HEK293 (cell line): ENCODE data around the gene LRRC26.

Experiments
- CTCF ChIA-PET: fragments of 350-600 bp; formaldehyde crosslinking; extraction: SDS; loops from one replicate; lab custom pipeline; 2021; ENCODE audit warnings: antibody characterized with exemption; lab: Yijun Ruan, JAX
- POLR2A ChIA-PET: fragments of 300-600 bp; formaldehyde crosslinking; extraction: SDS; loops from one replicate; lab custom pipeline; 2020; ENCODE audit warnings: antibody characterized with exemption, inconsistent platforms; lab: Yijun Ruan, JAX
- H3K27ac ChIP-seq: fragments of 200-500 bp; sonication (Bioruptor generic); 2 replicates; pipeline ENCODE4 v1.5.1; 2014; ENCODE audit warnings: low read depth, low read length, control low read depth, inconsistent platforms; ENCODE audit errors: extremely low read depth
- H3K36me3 ChIP-seq, 2 experiments: fragments of 200-500 bp in 1 of 2; sonication (Bioruptor generic) in 1 of 2; 1 replicate in 1 of 2; 2 replicates in 1 of 2; pipeline ENCODE4 v1.5.1; 2014 to 2017; ENCODE audit warnings: inconsistent platforms in 2 of 2, low read length in 2 of 2; ENCODE audit not compliant: control insufficient read depth in 2 of 2, insufficient read depth in 1 of 2
- H3K4me1 ChIP-seq: fragments of 200-500 bp; sonication (Bioruptor generic); 2 replicates; pipeline ENCODE4 v1.5.1; 2014; ENCODE audit warnings: mild to moderate bottlenecking, low read length, inconsistent platforms; ENCODE audit not compliant: control insufficient read depth, insufficient read depth
- H3K4me3 ChIP-seq: 2 replicates; pipeline ENCODE4 v1.5.1; 2011; ENCODE audit warnings: low read depth, mild to moderate bottlenecking, control low read depth, low read length, moderate library complexity
- H3K9me3 ChIP-seq: fragments of 200-500 bp; sonication (Bioruptor generic); 2 replicates; pipeline ENCODE4 v1.5.1; 2014; ENCODE audit warnings: low read depth, low read length, inconsistent platforms; ENCODE audit not compliant: control insufficient read depth, insufficient read depth
- CTCF ChIP-seq: fragments of 450-650 bp; formaldehyde crosslinking; IDR thresholded peaks from 2 replicates; pipeline ENCODE4 v1.5.1; 2016; ENCODE audit warnings: missing biosample characterization, missing genetic modification characterization
- GLIS2 ChIP-seq: fragments of 450-650 bp; formaldehyde crosslinking; IDR thresholded peaks from 2 replicates; pipeline ENCODE4 v1.5.1; 2016; ENCODE audit warnings: missing biosample characterization, missing genetic modification characterization
- HOXD13 ChIP-seq: sonication (generic); formaldehyde crosslinking; IDR thresholded peaks from 2 replicates; pipeline ENCODE4 v1.8.0; 2022; ENCODE audit warnings: missing genetic modification reagents, borderline replicate concordance
- SCRT1 ChIP-seq: fragments of 450-650 bp; formaldehyde crosslinking; IDR thresholded peaks from 2 replicates; pipeline ENCODE4 v1.5.1; 2016; ENCODE audit warnings: missing biosample characterization, missing genetic modification characterization, borderline replicate concordance
- SCRT2 ChIP-seq: fragments of 450-650 bp; formaldehyde crosslinking; IDR thresholded peaks from 2 replicates; pipeline ENCODE4 v1.5.1; 2016; ENCODE audit warnings: missing biosample characterization, missing genetic modification characterization
- ZBTB17 ChIP-seq: fragments of 450-650 bp; formaldehyde crosslinking; IDR thresholded peaks from 2 replicates; pipeline ENCODE4 v1.5.1; 2016; ENCODE audit warnings: missing biosample characterization, missing genetic modification characterization
- ZNF10 ChIP-seq: fragments of 450-650 bp; formaldehyde crosslinking; IDR thresholded peaks from 2 replicates; pipeline ENCODE4 v1.5.1; 2017; ENCODE audit warnings: missing biosample characterization, missing genetic modification characterization
- ZNF19 ChIP-seq: fragments of 450-650 bp; formaldehyde crosslinking; IDR thresholded peaks from 2 replicates; pipeline ENCODE4; 2016; ENCODE audit warnings: missing biosample characterization, missing genetic modification characterization, low read depth
- ZNF248 ChIP-seq: fragments of 450-650 bp; formaldehyde crosslinking; IDR thresholded peaks from 2 replicates; pipeline ENCODE4 v1.5.1; 2017; ENCODE audit warnings: missing biosample characterization, missing genetic modification characterization
- ZNF341 ChIP-seq: fragments of 450-650 bp; formaldehyde crosslinking; IDR thresholded peaks from 2 replicates; pipeline ENCODE4; 2016; ENCODE audit warnings: low read depth, missing biosample characterization, missing genetic modification characterization
- ZNF354C ChIP-seq: fragments of 450-650 bp; formaldehyde crosslinking; IDR thresholded peaks from 2 replicates; pipeline ENCODE4 v1.5.1; 2016; ENCODE audit warnings: missing biosample characterization, missing genetic modification characterization, low read depth, borderline replicate concordance
- ZNF488 ChIP-seq: fragments of 450-650 bp; formaldehyde crosslinking; IDR thresholded peaks from 2 replicates; pipeline ENCODE4 v1.5.1; 2016; ENCODE audit warnings: missing biosample characterization, missing genetic modification characterization
- ZNF600 ChIP-seq: fragments of 450-650 bp; formaldehyde crosslinking; IDR thresholded peaks from 2 replicates; pipeline ENCODE4 v1.5.1; 2016; ENCODE audit warnings: missing biosample characterization, missing genetic modification characterization
- ZNF701 ChIP-seq: fragments of 450-650 bp; formaldehyde crosslinking; IDR thresholded peaks from 2 replicates; pipeline ENCODE4 v1.5.1; 2016; ENCODE audit warnings: missing biosample characterization, missing genetic modification characterization
- ZNF791 ChIP-seq: fragments of 450-650 bp; formaldehyde crosslinking; IDR thresholded peaks from 2 replicates; pipeline ENCODE4 v1.5.1; 2016; ENCODE audit warnings: missing biosample characterization, missing genetic modification characterization
- ZSCAN30 ChIP-seq: fragments of 450-650 bp; IDR thresholded peaks from 2 replicates; pipeline ENCODE4 v1.5.1; 2018; ENCODE audit warnings: missing biosample characterization, mild to moderate bottlenecking, missing genetic modification characterization, moderate library complexity
- TF ChIP-seq, protein P1 (sequence below): fragments of 450-650 bp; formaldehyde crosslinking; IDR thresholded peaks from 2 replicates; pipeline ENCODE4 v1.5.1; 2016; ENCODE audit warnings: missing biosample characterization, missing genetic modification characterization
- TF ChIP-seq, protein P2 (sequence below): fragments of 450-650 bp; formaldehyde crosslinking; IDR thresholded peaks from 2 replicates; pipeline ENCODE4 v1.5.1; 2016; ENCODE audit warnings: missing biosample characterization, missing genetic modification characterization

The LRRC26 gene

DNA sequence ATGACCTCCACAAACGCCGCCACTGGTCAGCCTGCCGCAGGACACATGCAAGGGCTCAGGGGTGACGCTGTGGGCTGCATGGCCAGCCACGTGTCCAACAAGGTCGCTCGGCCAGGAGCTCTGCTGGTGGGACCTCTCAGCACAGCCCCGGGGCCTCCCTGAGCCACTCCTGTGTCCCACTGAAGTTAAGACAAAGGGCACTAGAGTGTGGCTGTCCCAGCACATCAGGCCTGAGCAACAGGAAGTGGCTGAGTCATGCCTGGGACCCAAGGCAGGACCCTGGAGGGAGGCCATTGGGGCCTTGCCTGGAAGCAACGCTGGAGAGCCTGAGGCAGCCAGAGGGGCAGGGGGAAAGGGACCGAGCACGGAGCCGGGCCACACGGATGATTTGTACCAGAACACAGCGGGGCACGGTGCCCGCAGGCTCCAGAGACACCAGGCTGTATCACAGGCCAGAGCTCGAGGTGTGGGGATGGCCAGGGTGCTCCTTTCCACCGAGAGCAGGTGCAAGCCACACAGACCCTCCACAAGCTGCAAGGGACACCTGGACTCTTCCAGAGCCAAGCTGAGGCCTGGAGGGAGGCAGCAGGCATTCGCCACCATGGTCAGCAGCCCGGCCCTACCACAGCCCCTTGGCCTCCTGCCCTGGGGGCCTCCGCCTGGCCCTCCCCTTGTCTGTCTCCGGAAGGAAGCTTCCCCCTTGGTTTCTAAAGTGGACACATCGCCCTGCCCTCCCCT lies 8.5 kb upstream of the LRRC26 start:
- ChIA-PET CTCF (interaction anchor here (0.6 to 3.1 kb wide), 3 partner anchors 51 to 390 kb away, joined by 3 to 12 read pairs (median 6); no protein-coding TSS in a partner anchor), POLR2A (interaction anchor here (0.7 to 2.0 kb wide), 4 partner anchors 9 to 62 kb away, joined by 3 to 10 read pairs (median 5); partner anchors contain the start of genes LRRC26 and TUBB4B)
- H3K4me1 ChIP-seq, result no peaks in the 10 kb centered on the region
- peaks cover 0 to 59% of the 10 kb centered on the region in 2 experiments; a peak in 2 of 3 replicates for H3K36me3 ChIP-seq
- TF ChIP-seq, protein P1, sequence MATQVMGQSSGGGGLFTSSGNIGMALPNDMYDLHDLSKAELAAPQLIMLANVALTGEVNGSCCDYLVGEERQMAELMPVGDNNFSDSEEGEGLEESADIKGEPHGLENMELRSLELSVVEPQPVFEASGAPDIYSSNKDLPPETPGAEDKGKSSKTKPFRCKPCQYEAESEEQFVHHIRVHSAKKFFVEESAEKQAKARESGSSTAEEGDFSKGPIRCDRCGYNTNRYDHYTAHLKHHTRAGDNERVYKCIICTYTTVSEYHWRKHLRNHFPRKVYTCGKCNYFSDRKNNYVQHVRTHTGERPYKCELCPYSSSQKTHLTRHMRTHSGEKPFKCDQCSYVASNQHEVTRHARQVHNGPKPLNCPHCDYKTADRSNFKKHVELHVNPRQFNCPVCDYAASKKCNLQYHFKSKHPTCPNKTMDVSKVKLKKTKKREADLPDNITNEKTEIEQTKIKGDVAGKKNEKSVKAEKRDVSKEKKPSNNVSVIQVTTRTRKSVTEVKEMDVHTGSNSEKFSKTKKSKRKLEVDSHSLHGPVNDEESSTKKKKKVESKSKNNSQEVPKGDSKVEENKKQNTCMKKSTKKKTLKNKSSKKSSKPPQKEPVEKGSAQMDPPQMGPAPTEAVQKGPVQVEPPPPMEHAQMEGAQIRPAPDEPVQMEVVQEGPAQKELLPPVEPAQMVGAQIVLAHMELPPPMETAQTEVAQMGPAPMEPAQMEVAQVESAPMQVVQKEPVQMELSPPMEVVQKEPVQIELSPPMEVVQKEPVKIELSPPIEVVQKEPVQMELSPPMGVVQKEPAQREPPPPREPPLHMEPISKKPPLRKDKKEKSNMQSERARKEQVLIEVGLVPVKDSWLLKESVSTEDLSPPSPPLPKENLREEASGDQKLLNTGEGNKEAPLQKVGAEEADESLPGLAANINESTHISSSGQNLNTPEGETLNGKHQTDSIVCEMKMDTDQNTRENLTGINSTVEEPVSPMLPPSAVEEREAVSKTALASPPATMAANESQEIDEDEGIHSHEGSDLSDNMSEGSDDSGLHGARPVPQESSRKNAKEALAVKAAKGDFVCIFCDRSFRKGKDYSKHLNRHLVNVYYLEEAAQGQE (tag by site-specific recombination), result peak; percentile 51; the same call in 1 of the 2 replicates
- TF ChIP-seq ZNF791 (tag by site-specific recombination) (no peak), ZNF488 (tag by site-specific recombination) (no peak), ZNF341 (tag by site-specific recombination) (no peak), ZNF19 (tag by site-specific recombination) (no peak), SCRT2 (tag by site-specific recombination) (peak; percentile 61), ZNF248 (tag by site-specific recombination) (no peak), GLIS2 (tag by site-specific recombination) (peak; percentile 49; the same call in 1 of the 2 replicates), HOXD13 (CRISPR knock-in tag) (no peak), ZNF701 (tag by site-specific recombination) (no peak), ZNF354C (tag by site-specific recombination) (no peak), ZSCAN30 (tag by site-specific recombination) (no peak)
- TF ChIP-seq, all 188 proteins: peak for 3
- Histone ChIP-seq H3K4me3 (no peak overlapping the region), H3K9me3 (no peaks in the 10 kb centered on the region), H3K27ac (no peak overlapping the region)

DNA sequence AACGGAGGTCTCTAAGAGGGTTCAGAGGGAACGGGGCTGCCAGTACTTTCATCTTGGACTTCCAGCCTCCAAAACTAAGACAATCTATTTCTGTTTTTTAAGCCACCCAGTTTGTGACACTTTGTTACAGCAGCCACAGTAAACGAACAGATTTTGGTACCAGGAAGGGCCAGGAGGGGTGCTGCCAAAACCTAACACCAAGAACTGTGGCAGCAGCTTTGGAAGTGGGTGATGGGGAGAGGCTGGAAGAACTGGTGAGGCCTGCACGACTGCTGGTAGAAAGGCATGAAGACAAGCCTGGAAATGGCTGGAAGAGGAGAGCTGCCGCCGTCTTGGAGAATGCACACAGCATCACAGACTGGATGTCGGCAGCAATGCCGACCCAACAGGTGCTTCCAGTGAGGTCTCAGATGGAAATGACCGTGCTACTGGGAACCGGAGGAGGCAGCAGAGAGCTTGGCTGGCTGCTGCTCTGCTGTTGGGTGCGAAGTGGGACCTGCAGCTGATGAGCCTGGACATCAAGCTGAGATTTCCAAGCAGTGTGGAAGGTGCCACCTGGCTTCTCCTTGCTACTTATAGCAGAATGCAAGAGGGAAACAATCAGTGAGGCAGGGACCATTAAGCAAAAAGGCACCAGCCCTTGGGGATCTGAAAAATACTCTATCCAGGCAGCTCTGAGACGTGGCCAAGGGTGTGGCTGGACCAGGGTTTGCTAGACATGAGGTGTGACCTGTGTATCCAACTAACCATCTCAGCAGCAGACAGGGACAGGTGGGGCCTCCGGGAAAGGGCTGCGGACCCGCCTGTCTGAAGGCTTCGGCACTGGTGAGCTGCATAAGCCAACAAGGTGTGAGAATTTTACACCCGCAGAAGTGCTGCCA lies 6.7 kb upstream of the LRRC26 start:
- ChIA-PET CTCF (interaction anchor here (0.7 to 3.1 kb wide), 11 partner anchors 11 to 76 kb away, joined by 3 to 15 read pairs (median 5); partner anchors contain the start of genes RNF224 and SSNA1), POLR2A (interaction anchor here (0.6 to 3.1 kb wide), 14 partner anchors 9 to 68 kb away, joined by 3 to 20 read pairs (median 6); partner anchors contain the start of genes ANAPC2, RNF224, SSNA1 and TPRN)
- no peaks in the 10 kb centered on the region for H3K4me1 ChIP-seq
- peaks cover 0 to 46% of the 10 kb centered on the region in 2 experiments; a peak in 2 of 3 replicates for H3K36me3 ChIP-seq
- no peak overlapping the region for H3K4me3 ChIP-seq
- H3K9me3 ChIP-seq, result no peaks in the 10 kb centered on the region
- no peak overlapping the region for H3K27ac ChIP-seq
- TF ChIP-seq SCRT1 (tag by site-specific recombination) (peak; percentile 99), ZNF600 (tag by site-specific recombination) (peak; percentile 91), SCRT2 (tag by site-specific recombination) (peak; percentile 100), CTCF (tag by site-specific recombination) (peak; percentile 64), ZBTB17 (peak; percentile 43; the same call in 1 of the 2 replicates), ZNF488 (tag by site-specific recombination) (no peak), ZNF10 (peak; percentile 89)
- TF ChIP-seq, protein P2, sequence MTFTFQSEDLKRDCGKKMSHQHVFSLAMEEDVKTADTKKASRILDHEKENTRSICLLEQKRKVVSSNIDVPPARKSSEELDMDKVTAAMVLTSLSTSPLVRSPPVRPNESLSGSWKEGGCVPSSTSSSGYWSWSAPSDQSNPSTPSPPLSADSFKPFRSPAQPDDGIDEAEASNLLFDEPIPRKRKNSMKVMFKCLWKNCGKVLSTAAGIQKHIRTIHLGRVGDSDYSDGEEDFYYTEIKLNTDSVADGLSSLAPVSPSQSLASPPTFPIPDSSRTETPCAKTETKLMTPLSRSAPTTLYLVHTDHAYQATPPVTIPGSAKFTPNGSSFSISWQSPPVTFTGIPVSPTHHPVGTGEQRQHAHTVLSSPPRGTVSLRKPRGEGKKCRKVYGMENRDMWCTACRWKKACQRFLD (tag by site-specific recombination), result no peak
- TF ChIP-seq, protein P1 (tag by site-specific recombination), result no peak
